Measurements from ENCODE around the gene THBS2.
"Not testable (repeated sequence)": the region's sequence is repeated elsewhere in the genome, so short reads cannot be mapped to it uniquely, and the experiment has no call there.

THBS2 gene

DNA sequence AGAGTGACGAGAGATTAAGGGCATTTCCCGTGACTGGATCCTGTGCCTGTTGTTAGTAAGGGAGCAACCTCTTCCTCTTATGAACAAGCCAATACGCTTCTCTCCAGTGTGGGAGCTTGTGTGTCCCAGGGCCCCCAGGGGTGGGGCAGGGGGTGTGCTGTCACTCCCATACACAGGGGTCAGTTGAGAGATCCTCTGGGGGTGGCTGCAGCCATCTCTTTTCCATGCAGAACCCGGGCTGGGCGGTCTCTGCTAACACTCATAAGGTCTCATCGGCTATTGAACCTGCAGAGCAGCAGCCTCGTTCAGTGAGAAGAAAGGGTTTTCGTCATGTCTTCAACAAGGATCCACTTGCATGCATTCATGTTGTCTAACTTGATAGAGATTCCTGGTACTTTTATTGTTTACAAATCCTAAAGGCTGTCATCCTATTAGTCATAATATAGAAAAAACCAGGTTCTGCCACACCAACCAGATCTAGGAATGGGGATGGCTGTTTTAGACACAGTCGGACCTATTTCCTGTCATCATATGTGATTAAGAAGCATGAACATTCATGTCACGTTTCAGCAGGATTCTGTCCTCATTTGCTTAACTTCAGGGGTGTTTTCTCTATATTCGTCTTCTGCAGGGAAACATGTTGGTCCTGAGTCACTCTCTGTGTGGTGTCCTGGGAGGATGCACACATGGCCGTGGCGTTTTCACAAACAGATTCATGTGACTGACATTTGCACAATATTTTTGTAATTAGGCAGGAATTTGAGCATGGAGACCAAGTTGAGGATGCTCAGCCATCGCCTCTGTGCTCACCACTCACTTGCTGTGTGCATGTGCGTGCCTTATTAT, 13.3 kb upstream of the THBS2 start:
- no peak overlapping the region for H3K27ac ChIP-seq
- TF ChIP-seq, protein P1, sequence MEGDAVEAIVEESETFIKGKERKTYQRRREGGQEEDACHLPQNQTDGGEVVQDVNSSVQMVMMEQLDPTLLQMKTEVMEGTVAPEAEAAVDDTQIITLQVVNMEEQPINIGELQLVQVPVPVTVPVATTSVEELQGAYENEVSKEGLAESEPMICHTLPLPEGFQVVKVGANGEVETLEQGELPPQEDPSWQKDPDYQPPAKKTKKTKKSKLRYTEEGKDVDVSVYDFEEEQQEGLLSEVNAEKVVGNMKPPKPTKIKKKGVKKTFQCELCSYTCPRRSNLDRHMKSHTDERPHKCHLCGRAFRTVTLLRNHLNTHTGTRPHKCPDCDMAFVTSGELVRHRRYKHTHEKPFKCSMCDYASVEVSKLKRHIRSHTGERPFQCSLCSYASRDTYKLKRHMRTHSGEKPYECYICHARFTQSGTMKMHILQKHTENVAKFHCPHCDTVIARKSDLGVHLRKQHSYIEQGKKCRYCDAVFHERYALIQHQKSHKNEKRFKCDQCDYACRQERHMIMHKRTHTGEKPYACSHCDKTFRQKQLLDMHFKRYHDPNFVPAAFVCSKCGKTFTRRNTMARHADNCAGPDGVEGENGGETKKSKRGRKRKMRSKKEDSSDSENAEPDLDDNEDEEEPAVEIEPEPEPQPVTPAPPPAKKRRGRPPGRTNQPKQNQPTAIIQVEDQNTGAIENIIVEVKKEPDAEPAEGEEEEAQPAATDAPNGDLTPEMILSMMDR (IDR thresholded peaks at IDR 0.05), result no peak
- no peak for TF ChIP-seq ZFX (IDR thresholded peaks at IDR 0.05; ENCODE audit: borderline replicate concordance)

DNA sequence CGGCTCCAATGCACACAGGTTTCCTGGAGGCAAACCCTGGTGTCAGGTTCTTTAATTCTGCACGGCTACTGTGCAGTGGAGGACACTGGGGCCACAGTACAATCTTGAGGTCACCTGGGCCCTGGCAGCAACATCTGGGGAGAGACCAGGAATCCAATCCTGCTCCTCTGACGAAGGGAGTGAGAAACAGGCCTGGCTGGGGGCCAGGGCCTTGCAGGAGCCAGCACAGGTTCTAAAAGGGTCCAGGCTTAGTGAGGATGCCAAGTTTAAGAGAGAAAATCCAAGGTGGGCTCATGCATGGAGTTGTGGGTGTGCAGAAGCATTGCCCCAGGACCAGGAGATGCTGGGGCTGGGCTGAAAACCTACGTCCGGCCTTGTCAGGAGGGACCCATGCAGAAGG, 12.6 kb upstream of the THBS2 start:
- TF ChIP-seq ZFX (IDR thresholded peaks at IDR 0.05; ENCODE audit: borderline replicate concordance), result no peak
- TF ChIP-seq, protein P1 (IDR thresholded peaks at IDR 0.05), result no peak
- H3K27ac ChIP-seq, result no peak overlapping the region

DNA sequence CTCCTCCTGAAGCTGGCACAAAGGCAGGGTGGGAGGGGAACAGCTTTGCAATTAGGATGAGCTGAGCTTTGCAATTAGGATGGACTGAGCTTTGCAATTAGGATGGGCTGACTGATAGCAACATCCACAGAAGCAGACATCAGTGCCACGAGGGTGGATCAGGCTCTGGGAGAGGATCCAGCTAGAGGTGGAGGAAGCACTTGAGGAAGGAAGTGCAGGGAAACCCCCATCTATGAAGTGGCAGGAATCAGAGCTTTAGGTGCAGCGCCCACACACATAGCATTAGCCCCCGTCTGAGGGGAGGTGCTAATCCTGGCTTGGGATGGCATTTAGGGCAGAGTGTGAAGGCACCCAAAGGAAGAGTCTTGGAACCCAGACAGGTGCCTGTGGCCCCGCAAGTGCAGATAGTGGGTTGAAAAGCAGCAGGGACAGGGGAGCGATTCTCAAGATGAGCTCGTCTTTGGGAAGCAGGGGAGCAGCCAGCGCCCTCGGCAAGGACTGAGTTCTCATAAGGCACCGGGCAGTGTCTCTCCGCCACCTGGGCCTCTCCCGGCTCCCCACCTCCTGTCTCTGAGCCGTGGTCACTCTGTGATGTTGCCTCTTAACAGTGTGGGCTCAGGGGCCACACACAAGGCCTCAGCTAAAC, 12.0 kb upstream of the THBS2 start:
- TF ChIP-seq, protein P1 (IDR thresholded peaks at IDR 0.05), result no peak
- no peak for TF ChIP-seq ZFX (IDR thresholded peaks at IDR 0.05; ENCODE audit: borderline replicate concordance)
- no peak overlapping the region for H3K27ac ChIP-seq

DNA sequence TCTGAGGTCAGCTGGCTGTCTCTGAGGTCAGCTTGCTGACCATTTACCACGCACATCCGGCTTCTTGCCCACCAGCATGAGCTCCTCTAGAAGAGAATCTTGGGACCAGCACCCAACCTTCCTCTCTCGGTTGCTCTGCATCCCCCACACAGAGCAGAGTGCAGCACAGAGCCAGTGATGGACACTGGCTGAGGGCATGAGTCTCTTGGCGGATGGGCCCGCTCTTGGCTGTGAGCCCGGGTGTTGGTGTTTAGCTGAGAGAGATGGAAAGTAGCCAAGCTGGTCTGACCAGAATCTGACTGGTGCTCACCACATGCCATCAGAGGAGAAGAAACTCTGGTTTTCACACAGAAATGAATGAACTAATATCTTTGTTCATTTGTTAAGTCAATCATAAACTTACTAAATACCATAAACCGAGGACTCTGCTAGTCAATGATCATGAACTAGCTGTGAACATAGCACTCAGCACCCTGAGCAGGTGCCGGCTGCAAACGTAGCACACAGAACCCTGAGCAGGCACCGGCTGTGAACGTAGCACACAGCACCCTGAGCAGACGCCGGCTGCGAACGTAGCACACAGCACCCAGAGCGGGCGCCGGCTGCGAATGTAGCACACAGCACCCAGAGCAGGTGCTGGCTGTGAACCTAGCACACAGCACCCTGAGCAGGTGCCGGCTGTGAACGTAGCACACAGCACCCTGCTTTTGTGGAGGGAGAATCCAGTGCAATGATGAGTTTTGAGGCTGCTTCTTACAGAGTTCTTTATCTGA, 10.4 kb upstream of the THBS2 start:
- TF ChIP-seq ZFX (IDR thresholded peaks at IDR 0.05; ENCODE audit: borderline replicate concordance), result no peak
- TF ChIP-seq, protein P1 (IDR thresholded peaks at IDR 0.05), result no peak
- H3K27ac ChIP-seq, result no peak overlapping the region

DNA sequence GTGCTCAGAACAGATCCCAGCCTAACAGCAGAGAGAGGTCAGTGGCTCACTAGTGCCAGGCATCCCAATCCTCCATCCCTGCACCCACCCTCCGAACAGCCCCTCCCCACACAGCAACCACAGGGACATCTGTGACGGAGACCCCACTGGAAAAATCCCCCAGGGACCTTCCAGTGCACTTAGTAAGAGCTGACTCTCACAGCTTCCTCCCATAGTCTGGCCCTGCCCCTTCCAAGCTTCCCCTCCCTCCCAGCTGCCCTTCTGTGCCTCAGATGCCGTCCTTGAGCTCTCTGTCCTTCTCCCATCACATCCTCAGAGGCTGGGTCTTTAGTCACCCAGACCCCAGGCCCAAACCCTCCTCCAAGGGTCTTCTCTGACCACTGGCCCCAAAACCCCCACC, 9.7 kb upstream of the THBS2 start:
- TF ChIP-seq ZFX (IDR thresholded peaks at IDR 0.05; ENCODE audit: borderline replicate concordance), result no peak
- TF ChIP-seq, protein P1 (IDR thresholded peaks at IDR 0.05), result no peak
- H3K27ac ChIP-seq, result no peak overlapping the region

DNA sequence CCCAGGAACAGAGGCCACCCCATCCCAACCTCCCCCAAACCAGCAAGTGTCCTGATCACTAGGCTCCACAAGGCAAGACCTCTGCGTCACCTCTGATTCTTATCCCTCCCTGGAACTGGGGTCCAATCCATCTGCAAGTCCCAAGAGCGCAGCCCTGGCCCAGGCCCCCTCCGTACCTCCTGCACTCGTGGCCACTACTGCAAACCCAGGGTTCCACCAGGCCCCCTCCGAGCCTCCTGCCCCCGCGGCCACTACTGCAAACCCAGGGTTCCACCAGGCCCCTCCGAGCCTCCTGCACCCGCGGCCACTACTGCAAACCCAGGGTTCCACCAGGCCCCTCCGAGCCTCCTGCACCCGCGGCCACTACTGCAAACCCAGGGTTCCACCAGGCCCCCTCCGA, 9.0 kb upstream of the THBS2 start:
- not testable (repeated sequence) for H3K27ac ChIP-seq

DNA sequence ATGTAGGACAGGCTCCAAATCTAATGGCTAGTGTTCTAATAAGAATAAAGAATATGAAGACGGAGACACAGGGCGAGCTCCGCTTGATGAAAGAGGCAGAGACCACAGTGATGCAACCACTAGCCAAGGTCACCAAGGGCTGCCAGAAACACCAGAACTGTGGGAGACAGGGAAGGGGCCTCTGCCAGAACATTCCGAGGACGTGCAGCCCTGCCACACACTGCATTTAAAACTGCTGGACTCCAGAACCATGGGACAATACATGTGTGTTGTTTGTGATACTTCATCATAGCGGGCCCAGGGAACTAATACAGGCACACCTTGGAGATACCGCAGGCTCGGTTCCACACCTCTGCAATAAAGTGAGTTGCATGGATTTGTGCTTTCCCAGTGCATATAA, 2.9 kb upstream of the THBS2 start:
- TF ChIP-seq ZFX (IDR thresholded peaks at IDR 0.05; ENCODE audit: borderline replicate concordance), result no peak
- TF ChIP-seq, protein P1 (IDR thresholded peaks at IDR 0.05), result no peak
- H3K27ac ChIP-seq, result no peak overlapping the region
